OCI-LY7 (cell line): Measurements from ENCODE around the gene RPP30.

Source experiments
- EZH2phosphoT487 ChIP-seq: fragments of 200-600 bp; sonication (generic); IDR thresholded peaks from 2 replicates; pipeline ENCODE4 v1.6.1; 2018; ENCODE audit warnings: low read depth, borderline replicate concordance, mild to moderate bottlenecking, mixed run types, antibody characterized with exemption, low read length, moderate library complexity, mixed read lengths
- TF ChIP-seq, protein P1 (sequence below): fragments of 200-600 bp; sonication (generic); conservative IDR thresholded peaks from 2 replicates; pipeline ENCODE4 v1.5.1; 2014; ENCODE audit warnings: mild to moderate bottlenecking, antibody characterized with exemption, low read length, moderate library complexity, mixed read lengths

DNA sequence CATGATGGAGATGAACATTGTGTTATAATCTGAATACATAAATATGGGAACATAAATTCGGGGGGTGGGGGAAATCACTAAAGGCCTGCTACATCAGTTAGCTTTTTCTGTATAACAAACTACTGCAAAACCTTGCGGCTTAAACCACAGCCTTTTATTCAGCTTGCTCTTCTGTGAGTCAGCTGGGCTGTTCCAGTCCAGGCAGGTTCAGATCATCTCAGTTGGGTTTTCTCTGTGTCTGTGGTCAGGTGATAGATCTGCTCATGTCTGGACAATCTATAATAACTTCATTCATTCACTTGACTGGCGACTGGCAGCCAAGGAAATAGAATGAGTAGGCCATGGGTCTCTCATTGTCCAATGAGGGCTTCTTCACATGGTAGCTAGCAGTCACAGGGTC lies 37.4 kb upstream of the RPP30 start:
- TF ChIP-seq, protein P1, sequence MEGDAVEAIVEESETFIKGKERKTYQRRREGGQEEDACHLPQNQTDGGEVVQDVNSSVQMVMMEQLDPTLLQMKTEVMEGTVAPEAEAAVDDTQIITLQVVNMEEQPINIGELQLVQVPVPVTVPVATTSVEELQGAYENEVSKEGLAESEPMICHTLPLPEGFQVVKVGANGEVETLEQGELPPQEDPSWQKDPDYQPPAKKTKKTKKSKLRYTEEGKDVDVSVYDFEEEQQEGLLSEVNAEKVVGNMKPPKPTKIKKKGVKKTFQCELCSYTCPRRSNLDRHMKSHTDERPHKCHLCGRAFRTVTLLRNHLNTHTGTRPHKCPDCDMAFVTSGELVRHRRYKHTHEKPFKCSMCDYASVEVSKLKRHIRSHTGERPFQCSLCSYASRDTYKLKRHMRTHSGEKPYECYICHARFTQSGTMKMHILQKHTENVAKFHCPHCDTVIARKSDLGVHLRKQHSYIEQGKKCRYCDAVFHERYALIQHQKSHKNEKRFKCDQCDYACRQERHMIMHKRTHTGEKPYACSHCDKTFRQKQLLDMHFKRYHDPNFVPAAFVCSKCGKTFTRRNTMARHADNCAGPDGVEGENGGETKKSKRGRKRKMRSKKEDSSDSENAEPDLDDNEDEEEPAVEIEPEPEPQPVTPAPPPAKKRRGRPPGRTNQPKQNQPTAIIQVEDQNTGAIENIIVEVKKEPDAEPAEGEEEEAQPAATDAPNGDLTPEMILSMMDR = no peak
- TF ChIP-seq EZH2phosphoT487 = no peak
